Measurements from ENCODE around the gene FAM98B. TPM values are rescaled to one million over a fixed set of nuclear protein-coding genes. Genes with fewer than 3 reads are reported as not detected.

FAM98B gene
- polyA plus RNA-seq, 1 of the 3 experiments (the other 2 are of a cell fraction) = 5.7 TPM

- Histone ChIP-seq H3K4me1 (ENCODE audit: control insufficient read depth in 1 of 2, insufficient read depth in 2 of 2, low read depth in 1 of 2, low read length in 1 of 2) (no peaks in the 10 kb centered on the region), H3K4me2 (no peak overlapping the region), H4K20me1 (ENCODE audit: insufficient read depth) (no peaks in the 10 kb centered on the region), H3K27ac (ENCODE audit: low read depth in 2 of 2, low read length in 1 of 2) (no peak overlapping the region), H3K36me3 (replicated peaks in 1 of 2; ENCODE audit: control insufficient read depth in 1 of 2, insufficient read depth in 2 of 2, low read length in 1 of 2) (no peaks in the 10 kb centered on the region), H3K79me2 (ENCODE audit: insufficient read depth) (no peaks in the 10 kb centered on the region), H3K9me3 (no peaks in the 10 kb centered on the region), H3F3A (replicated peaks; ENCODE audit: insufficient read depth) (no peaks in the 10 kb centered on the region), H2AFZ (ENCODE audit: low read depth) (no peak overlapping the region), H3K9me2 (no peaks in the 10 kb centered on the region), H3K4me3 (ENCODE audit: low read depth in 2 of 2, low read length in 1 of 2) (no peak overlapping the region), H3K27me3 (ENCODE audit: insufficient read depth) (no peaks in the 10 kb centered on the region), H3K9ac (no peak overlapping the region)
- POLR2A ChIA-PET = no interaction called here
- 88% methylated on average over 4 of the region's 4 CpGs for WGBS (ENCODE audit: low lambda C conversion rate)
- CTCF ChIA-PET = interaction anchor here (0.6 to 1.9 kb wide), 6 partner anchors 10 to 1503 kb away, joined by 3 to 6 read pairs (median 4); partner anchors contain the start of gene RASGRP1
- DNase-seq = no peak
- TF ChIP-seq FOXM1 (IDR thresholded peaks at IDR 0.05; ENCODE audit: low read depth) = no peak
- no peak for TF ChIP-seq RFX5 (IDR thresholded peaks at IDR 0.05; ENCODE audit: low read length)
- no peak for TF ChIP-seq ZBTB33 (IDR thresholded peaks at IDR 0.05; ENCODE audit: borderline replicate concordance, low read depth)
- TF ChIP-seq TAF1 (IDR thresholded peaks at IDR 0.05; ENCODE audit: borderline replicate concordance, low read depth, low read length) = no peak
These were observed 50.9 kb downstream of the FAM98B start for GRCh38 chr15:38504680-38505467.

DNA sequence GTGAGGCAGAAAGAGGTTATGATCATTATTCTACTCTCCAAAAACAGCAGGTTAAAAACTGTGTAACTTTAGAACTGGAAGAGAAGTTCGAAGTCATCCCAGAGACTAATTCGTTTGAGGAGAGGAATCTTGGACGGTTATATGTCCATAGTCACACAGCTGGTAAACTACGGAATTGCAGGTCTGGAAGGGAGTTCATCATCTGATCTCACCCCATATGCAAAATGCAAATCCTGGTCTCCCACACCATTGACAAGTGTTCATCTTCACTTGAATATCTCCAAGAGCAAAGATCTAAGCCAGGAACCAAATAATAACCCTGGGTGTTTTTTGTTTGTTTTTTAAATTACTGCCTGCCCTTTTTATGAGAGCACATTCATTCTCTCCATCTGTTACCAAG is 53.1 kb downstream of the FAM98B start:
- CTCF ChIA-PET = interaction anchor here (0.9 to 1.3 kb wide), 2 partner anchors 42 to 57 kb away, joined by 3 to 4 read pairs; partner anchors contain the start of gene RASGRP1
- 94% methylated on average over 4 of the region's 4 CpGs for WGBS (ENCODE audit: low lambda C conversion rate)

More for the DNA sequence above, 53.1 kb downstream of the FAM98B start:
- TF ChIP-seq NFIC (IDR thresholded peaks at IDR 0.05; ENCODE audit: borderline replicate concordance) (no peak), FOXJ3 (CRISPR knock-in tag; IDR thresholded peaks at IDR 0.05) (no peak), MEF2A (IDR thresholded peaks at IDR 0.05; ENCODE audit: borderline replicate concordance, low read depth) (no peak), SMC3 (IDR thresholded peaks at IDR 0.05; ENCODE audit: low read depth, low read length) (no peak), EZH2phosphoT487 (IDR thresholded peaks at IDR 0.05; ENCODE audit: borderline replicate concordance, low read depth) (no peak), CHD2 (IDR thresholded peaks at IDR 0.05; ENCODE audit: low read length, partially characterized antibody) (no peak), SIN3A (IDR thresholded peaks at IDR 0.05; ENCODE audit: borderline replicate concordance, low read depth, low read length) (no peak), MAX (IDR thresholded peaks at IDR 0.05; ENCODE audit: low read depth) (no peak), TEAD4 (IDR thresholded peaks at IDR 0.05; ENCODE audit: borderline replicate concordance, insufficient read depth) (no peak), EP300 (IDR thresholded peaks at IDR 0.05; ENCODE audit: borderline replicate concordance in 1 of 2, low read depth in 1 of 2, low read length in 1 of 2) (no peak), NRF1 (IDR thresholded peaks at IDR 0.05; ENCODE audit: low read depth, low read length) (no peak), RAD21 (IDR thresholded peaks at IDR 0.05; ENCODE audit: low read length) (no peak), MXI1 (IDR thresholded peaks at IDR 0.05; ENCODE audit: low read depth, low read length) (no peak), JUND (IDR thresholded peaks at IDR 0.05) (no peak), TCF12 (IDR thresholded peaks at IDR 0.05) (no peak)
- Histone ChIP-seq H3K9me2 (no peaks in the 10 kb centered on the region), H3K27me3 (ENCODE audit: insufficient read depth) (no peaks in the 10 kb centered on the region), H3K79me2 (ENCODE audit: insufficient read depth) (no peaks in the 10 kb centered on the region), H3F3A (replicated peaks; ENCODE audit: insufficient read depth) (no peaks in the 10 kb centered on the region), H3K9me3 (no peaks in the 10 kb centered on the region), H2AFZ (ENCODE audit: low read depth) (no peak overlapping the region), H3K27ac (ENCODE audit: low read depth in 2 of 2, low read length in 1 of 2) (no peak overlapping the region), H3K4me1 (ENCODE audit: control insufficient read depth in 1 of 2, insufficient read depth in 2 of 2, low read depth in 1 of 2, low read length in 1 of 2) (no peaks in the 10 kb centered on the region), H4K20me1 (ENCODE audit: insufficient read depth) (no peaks in the 10 kb centered on the region), H3K4me3 (ENCODE audit: low read depth in 2 of 2, low read length in 1 of 2) (no peak overlapping the region), H3K9ac (no peak overlapping the region), H3K36me3 (replicated peaks in 1 of 2; ENCODE audit: control insufficient read depth in 1 of 2, insufficient read depth in 2 of 2, low read length in 1 of 2) (no peaks in the 10 kb centered on the region), H3K4me2 (no peak overlapping the region)
- no peak for DNase-seq
- POLR2A ChIA-PET = no interaction called here

Measured in SK-N-SH (cell line).